HG02852 (cell line): ENCODE data around the gene SORCS2.

Experiments used
- ATAC-seq: cut with Tn5 transposase; IDR thresholded peaks from one replicate; pipeline ENCODE4 v1.9.1; 2021; ENCODE audit warnings: mild to moderate bottlenecking, moderate library complexity; ENCODE audit not compliant: unreplicated experiment

Gene SORCS2

GRCh38 chr4:7614350-7614949, 422.1 kb downstream of the SORCS2 start:
- no peak for ATAC-seq

DNA sequence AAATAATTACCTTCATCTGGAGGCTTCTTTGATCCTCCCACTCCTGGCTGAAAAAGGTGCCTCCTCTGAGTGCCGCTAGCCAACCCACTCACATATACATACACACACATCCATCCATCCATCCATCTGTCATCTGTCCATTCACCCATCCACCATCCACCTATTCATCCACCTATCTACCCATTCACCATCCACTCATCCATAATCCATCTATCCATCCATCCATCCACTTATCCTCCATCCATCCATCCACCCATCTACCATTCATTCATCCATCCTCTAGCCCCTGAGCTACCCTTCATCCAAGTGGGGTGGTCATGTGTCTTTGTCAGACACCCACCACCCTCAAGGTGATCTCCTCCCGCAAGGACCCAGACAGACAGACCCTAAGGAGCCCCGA, 423.9 kb downstream of the SORCS2 start:
- ATAC-seq, result no peak

DNA sequence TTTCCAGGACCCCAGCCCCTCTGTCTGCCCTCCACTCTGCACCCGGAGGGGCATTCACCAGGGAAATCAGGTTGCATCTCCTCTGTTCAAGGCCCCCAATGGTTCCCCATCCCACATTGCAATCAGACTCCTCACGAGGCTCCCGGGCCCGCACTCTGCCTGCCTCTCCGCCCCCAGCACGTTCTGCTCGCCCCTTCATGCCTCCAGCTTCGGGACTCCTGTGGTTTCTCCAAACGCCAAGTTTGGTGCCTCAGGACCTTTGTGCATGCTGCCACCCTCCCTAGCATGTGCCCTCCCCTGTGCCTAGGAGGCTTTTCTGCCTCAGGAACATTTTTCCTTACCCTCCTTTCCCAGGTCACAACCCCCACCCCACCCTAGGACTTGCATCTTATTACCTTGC, 426.0 kb downstream of the SORCS2 start:
- no peak for ATAC-seq

DNA sequence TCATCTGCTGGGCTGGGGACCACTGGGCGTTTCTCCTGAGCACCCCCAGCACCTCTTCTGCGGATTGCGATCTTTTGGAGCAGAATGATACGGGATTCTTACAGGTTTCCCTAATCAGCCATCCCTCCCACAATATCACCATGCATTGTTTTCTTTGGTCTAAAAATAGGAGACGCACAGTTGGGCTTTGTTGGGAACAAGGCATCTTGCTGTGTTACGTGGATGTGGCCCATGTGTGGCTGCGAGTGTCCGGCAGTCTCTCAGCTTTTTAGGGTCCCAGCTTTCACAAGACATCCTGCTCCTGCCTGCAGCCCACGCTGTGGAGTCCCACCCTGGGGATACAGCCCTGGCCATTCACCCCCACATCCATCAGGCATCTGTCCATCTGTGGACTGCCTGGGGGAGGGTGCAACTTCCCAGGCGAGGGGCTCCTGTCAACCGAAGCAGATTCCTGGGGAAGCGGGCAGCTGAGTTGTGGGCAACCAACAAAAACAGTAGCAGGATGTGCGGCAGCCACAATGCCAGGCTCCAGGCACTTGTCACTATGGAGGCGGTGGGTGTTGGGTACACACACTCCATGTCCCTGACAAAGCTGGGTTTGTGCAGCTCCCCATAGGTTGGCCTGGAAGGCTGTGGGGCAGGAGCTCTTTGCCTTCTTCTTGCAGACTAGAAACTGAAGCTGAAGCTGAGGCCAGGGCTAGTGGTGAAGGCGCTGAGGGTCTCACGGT, 427.9 kb downstream of the SORCS2 start:
- no peak for ATAC-seq

DNA sequence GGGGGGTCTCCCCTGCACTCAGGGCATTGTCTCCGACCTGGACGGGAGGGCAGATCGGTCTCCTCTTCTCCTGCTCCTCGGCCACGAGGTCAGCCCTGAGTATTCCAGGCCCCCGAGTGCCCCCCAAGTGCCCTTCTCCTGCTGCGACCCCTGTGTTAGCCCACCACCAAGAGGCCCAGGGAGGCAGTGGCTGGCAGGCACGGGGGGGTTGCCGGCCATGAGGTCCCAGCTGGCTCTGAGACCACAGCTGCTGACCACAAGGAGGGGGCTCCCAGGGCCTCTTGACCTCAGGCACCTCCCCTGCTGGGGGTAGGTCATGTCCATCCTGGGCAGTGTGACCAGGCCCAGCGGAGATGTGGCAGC, 428.5 kb downstream of the SORCS2 start:
- ATAC-seq, result no peak

DNA sequence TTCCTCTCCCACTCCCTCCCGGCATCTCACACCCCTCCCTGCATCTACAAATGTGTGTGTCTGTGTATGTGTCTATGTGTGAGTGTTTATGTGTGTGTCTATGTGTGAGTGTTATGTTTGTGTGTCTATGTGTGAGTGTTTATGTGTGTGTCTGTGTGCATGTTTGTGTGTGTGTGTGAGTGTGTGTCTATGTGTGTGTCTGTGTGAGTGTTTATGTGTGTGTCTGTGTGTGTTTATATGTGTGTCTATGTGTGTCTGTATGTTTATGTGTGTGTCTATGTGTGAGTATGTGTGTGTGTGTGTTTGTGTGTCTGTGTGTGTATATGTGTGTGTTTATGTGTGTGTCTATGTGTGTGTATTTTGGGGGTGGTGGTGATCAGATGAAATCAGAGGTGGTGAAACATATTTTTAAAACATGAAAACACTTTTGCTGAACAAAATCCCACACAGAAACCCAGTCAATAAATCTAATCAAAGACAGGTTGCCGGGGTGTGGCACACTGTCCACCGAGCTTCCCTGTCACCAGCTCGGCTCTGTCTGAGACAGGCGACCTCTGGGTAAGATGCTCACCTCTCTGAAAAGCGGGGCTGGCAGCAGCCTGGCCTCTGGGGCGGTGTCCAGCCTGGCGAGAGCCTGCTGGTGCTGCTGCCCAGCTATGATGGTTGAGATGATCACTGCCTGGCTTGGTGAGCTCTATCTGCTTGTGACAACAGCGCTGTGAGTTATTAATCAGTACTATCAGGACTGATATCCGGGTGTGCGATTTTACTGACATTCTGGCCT, 429.1 kb downstream of the SORCS2 start:
- ATAC-seq, result no peak

- ATAC-seq, result no peak
These were observed 430.0 kb downstream of the SORCS2 start for GRCh38 chr4:7622371-7622770.

DNA sequence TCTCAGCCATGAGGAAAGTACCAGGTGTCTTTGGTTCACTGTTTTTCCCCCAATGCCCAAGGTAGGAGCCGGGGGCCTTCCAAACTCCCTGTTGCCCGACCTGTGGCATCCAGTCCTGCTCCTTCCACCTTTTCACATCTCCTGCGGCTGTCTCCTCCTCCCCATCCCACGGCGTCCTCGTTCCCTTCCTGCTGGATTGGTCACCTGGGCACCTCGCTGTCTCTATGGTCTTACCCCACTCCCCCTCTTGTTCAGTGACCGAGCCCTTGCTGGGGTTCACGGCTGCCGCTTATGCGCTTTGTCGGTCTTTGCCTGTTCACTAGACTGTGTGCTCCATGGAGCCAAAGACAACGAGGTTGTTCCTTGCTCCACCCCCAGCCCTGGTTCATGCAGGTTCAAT, 431.1 kb downstream of the SORCS2 start:
- no peak for ATAC-seq

GRCh38 chr4:7624396-7624980, 432.1 kb downstream of the SORCS2 start:
- no peak for ATAC-seq

GRCh38 chr4:7625071-7625470, 432.7 kb downstream of the SORCS2 start:
- ATAC-seq, result no peak

DNA sequence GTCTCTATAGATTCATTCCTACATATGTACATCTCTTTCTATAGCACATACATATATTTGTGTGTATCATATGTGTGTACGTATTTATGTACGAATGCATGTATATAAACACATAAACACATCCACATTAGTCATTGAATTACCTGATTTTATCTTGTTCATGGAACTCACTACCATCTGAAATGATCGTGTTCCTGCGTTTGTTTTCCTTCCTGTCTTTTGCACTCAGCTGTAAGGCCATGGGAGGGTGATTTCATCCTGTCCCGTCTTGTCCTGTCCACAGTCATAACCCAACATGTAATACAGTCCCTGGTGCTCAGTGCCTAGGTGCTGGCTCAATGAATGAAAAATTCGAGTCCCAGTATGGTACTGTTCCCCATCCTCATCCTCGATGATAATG, 434.2 kb downstream of the SORCS2 start:
- ATAC-seq, result no peak

- ATAC-seq, result no peak
These were observed 435.2 kb downstream of the SORCS2 start for GRCh38 chr4:7627251-7628250.

DNA sequence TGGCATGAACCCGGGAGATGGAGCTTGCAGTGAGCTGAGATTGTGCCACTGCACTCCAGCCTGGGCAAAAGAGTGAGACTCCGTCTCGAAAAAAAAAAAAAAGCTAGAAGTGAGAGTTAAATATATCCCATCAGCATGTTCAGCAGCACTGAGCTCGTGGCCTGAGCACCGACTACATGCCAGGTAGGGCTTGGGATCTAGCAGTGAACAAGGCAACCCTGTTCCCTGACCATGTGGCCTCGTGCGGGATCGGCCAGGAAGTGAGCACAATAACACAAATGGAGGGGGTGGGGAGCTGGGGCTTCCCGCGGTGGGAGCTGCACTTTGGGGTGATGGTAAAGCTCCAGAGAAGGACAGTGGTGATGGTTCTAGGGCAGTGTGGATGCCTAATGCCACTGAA, 436.1 kb downstream of the SORCS2 start:
- ATAC-seq, result no peak

- no peak for ATAC-seq
These were observed 437.3 kb downstream of the SORCS2 start for GRCh38 chr4:7629501-7630254.

DNA sequence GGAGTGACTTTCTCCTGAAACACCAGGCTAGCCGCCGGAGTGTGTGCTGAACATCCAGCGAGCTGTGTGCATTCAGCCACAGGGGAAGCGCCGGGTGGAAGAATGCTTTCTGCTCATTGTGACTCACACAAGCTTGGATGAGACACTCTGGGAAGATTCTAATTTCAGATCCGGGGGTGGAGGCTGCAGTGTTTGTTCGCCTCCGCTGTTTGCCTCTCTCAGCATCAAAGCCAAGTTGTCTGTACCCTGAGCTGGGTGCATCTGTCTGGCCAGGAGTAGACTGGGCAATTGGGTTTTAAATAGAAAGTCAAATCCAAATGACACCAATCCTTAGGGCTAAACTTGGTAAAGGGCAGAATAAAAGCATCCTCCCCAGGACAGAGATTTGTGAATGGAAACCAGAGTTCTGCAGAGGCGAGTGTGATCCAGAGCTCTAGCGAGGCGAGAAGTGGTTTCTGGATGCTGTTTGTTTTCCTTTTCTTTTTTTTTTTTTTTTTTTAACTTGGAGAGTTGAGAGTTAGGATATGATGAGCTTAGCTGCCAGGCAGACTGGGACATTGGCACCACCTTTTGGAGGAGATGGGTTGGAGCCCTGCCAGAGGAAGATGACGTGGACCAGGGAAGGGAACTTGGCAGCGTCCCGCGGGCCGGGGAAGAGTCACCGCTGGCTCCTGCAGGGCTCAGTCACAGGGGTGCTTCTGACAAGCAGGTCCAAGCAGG, 438.4 kb downstream of the SORCS2 start:
- ATAC-seq, result no peak

- no peak for ATAC-seq
These were observed 439.1 kb downstream of the SORCS2 start for GRCh38 chr4:7631288-7632014.

- no peak for ATAC-seq
These were observed 440.0 kb downstream of the SORCS2 start for GRCh38 chr4:7632341-7632740.

GRCh38 chr4:7632971-7633370, 440.6 kb downstream of the SORCS2 start:
- ATAC-seq, result no peak
